DOHH2 (cell line): Measurements from ENCODE around the gene SRRM2.

ENCODE experiments used
- H3F3A ChIP-seq: fragments of 200-600 bp; sonication (generic), shearing (Covaris generic); 2 replicates; pipeline ENCODE4 v1.6.0; 2016; ENCODE audit warnings: antibody characterized with exemption, mild to moderate bottlenecking; ENCODE audit not compliant: control insufficient read depth, insufficient read depth
- H3K27ac ChIP-seq: fragments of 200-600 bp; sonication (generic); 2 replicates; pipeline ENCODE4 v1.5.1; 2014; ENCODE audit warnings: low read depth, mild to moderate bottlenecking, low read length, moderate library complexity
- H3K27me3 ChIP-seq: fragments of 200-600 bp; sonication (generic); 2 replicates; pipeline ENCODE4 v1.6.1; 2014; ENCODE audit warnings: mild to moderate bottlenecking, low read length, mixed read lengths; ENCODE audit not compliant: control insufficient read depth
- H3K36me3 ChIP-seq: fragments of 200-600 bp; sonication (generic); 2 replicates; pipeline ENCODE4 v1.6.1; 2014; ENCODE audit warnings: mild to moderate bottlenecking, low read length, moderate library complexity, mixed read lengths; ENCODE audit not compliant: control insufficient read depth
- H3K4me1 ChIP-seq: fragments of 200-600 bp; sonication (generic); 2 replicates; pipeline ENCODE4 v1.6.1; 2014; ENCODE audit warnings: mild to moderate bottlenecking, low read length, mixed read lengths; ENCODE audit not compliant: control insufficient read depth
- H3K4me2 ChIP-seq: fragments of 200-600 bp; sonication (generic); 2 replicates; pipeline ENCODE4 v1.6.0; 2014; ENCODE audit warnings: mild to moderate bottlenecking, low read length, moderate library complexity
- H3K4me3 ChIP-seq: fragments of 200-600 bp; sonication (generic); 2 replicates; pipeline ENCODE4 v1.5.1; 2014; ENCODE audit warnings: mild to moderate bottlenecking, low read length, mixed read lengths
- H3K79me2 ChIP-seq: fragments of 200-600 bp; sonication (generic); 2 replicates; pipeline ENCODE4 v1.6.1; 2014; ENCODE audit warnings: mild to moderate bottlenecking, low read length, mixed read lengths; ENCODE audit not compliant: control insufficient read depth
- H3K9me2 ChIP-seq: fragments of 200-600 bp; sonication (generic); replicated peaks from 2 replicates; pipeline ENCODE4 v1.6.1; 2014; ENCODE audit warnings: mild to moderate bottlenecking, low read length, mixed read lengths; ENCODE audit not compliant: control insufficient read depth
- H3K9me3 ChIP-seq: fragments of 200-600 bp; sonication (generic); 2 replicates; pipeline ENCODE4 v1.6.1; 2014; ENCODE audit warnings: antibody characterized with exemption, low read length, mixed read lengths; ENCODE audit not compliant: control insufficient read depth, insufficient read depth
- H4K20me1 ChIP-seq: fragments of 200-600 bp; sonication (generic); 2 replicates; pipeline ENCODE4 v1.6.0; 2014; ENCODE audit warnings: low read depth, mild to moderate bottlenecking, antibody characterized with exemption, low read length, moderate library complexity; ENCODE audit not compliant: control insufficient read depth, insufficient read depth
- EZH2phosphoT487 ChIP-seq: fragments of 200-600 bp; sonication (generic); IDR thresholded peaks from 2 replicates; pipeline ENCODE4 v1.6.1; 2017; ENCODE audit warnings: borderline replicate concordance, mild to moderate bottlenecking, antibody characterized with exemption, low read length, moderate library complexity, mixed read lengths
- TF ChIP-seq, protein P1 (sequence below): fragments of 200-600 bp; sonication (generic); IDR thresholded peaks from one replicate; pipeline ENCODE4 v1.5.1; 2014; ENCODE audit warnings: antibody characterized with exemption, mild to moderate bottlenecking, low read depth, low read length; ENCODE audit not compliant: poor library complexity, severe bottlenecking

Gene SRRM2

DNA sequence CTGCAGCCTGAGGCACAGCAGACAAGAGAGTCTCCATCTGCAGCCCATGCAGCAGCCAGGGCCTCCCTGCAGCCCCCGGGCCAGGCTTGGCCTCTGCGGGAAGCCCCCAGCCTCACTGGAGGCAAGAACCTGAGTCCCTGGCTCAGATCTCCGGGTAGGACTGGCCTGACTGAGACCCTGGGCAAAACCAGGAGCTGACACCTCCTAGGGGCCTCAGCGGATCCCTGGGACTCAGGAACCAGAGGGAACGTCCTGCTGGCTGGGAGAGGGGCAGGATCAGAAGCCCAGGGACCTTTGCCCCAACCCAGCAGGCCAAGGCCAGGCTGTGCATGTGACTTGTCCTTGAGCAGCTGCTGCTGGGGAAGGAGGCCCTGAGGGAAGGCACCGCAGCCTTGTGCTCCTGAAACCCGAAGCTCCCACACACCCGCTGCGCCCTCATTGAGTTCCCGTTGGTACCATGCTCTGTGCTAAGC, 62.9 kb downstream of the SRRM2 start:
- Histone ChIP-seq H3F3A (no peaks in the 10 kb centered on the region), H3K79me2 (no peaks in the 10 kb centered on the region), H3K4me2 (no peak overlapping the region), H3K4me1 (no peaks in the 10 kb centered on the region), H3K27ac (no peak overlapping the region), H3K36me3 (no peaks in the 10 kb centered on the region), H3K27me3 (peaks cover 8% of the 10 kb centered on the region), H3K4me3 (no peak overlapping the region), H3K9me2 (no peaks in the 10 kb centered on the region), H4K20me1 (no peaks in the 10 kb centered on the region), H3K9me3 (no peaks in the 10 kb centered on the region)
- TF ChIP-seq EZH2phosphoT487 = no peak
- TF ChIP-seq, protein P1, sequence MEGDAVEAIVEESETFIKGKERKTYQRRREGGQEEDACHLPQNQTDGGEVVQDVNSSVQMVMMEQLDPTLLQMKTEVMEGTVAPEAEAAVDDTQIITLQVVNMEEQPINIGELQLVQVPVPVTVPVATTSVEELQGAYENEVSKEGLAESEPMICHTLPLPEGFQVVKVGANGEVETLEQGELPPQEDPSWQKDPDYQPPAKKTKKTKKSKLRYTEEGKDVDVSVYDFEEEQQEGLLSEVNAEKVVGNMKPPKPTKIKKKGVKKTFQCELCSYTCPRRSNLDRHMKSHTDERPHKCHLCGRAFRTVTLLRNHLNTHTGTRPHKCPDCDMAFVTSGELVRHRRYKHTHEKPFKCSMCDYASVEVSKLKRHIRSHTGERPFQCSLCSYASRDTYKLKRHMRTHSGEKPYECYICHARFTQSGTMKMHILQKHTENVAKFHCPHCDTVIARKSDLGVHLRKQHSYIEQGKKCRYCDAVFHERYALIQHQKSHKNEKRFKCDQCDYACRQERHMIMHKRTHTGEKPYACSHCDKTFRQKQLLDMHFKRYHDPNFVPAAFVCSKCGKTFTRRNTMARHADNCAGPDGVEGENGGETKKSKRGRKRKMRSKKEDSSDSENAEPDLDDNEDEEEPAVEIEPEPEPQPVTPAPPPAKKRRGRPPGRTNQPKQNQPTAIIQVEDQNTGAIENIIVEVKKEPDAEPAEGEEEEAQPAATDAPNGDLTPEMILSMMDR = no peak

DNA sequence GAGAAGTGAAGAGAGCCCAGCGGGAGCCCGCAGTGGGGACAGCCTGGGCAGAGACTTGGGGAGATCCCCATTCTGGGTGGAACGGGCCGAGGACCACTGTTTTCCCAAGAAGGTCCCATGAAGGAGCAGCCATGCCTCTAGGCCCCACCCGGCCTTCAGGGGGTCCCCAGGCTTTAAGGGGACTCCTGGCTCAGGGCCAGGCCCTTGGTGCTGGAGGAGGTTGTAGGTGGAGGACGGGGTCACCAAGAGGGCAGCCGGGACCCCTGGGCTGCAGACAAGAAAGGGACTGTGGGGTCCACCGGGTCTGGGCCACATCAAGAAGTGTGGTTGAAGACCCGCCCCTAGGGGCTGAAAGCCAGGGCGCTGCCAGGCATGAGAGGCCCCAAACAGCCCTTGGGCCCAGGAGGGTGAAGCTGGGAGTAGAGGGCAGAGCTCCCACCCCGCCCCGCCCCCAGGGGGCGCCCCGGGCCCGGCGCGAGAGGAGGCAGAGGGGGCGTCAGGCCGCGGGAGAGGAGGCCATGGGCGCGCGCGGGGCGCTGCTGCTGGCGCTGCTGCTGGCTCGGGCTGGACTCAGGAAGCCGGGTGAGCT, 64.4 kb downstream of the SRRM2 start, which contains the start of gene PRSS21:
PRSS21 (plus strand) TSS at position 487 of the 589 bp plus-strand sequence; CDS start at position 519, 32 bp downstream.
- Histone ChIP-seq H3K36me3 (no peaks in the 10 kb centered on the region), H3K27ac (no peak within 1 kb of the TSS)

DNA sequence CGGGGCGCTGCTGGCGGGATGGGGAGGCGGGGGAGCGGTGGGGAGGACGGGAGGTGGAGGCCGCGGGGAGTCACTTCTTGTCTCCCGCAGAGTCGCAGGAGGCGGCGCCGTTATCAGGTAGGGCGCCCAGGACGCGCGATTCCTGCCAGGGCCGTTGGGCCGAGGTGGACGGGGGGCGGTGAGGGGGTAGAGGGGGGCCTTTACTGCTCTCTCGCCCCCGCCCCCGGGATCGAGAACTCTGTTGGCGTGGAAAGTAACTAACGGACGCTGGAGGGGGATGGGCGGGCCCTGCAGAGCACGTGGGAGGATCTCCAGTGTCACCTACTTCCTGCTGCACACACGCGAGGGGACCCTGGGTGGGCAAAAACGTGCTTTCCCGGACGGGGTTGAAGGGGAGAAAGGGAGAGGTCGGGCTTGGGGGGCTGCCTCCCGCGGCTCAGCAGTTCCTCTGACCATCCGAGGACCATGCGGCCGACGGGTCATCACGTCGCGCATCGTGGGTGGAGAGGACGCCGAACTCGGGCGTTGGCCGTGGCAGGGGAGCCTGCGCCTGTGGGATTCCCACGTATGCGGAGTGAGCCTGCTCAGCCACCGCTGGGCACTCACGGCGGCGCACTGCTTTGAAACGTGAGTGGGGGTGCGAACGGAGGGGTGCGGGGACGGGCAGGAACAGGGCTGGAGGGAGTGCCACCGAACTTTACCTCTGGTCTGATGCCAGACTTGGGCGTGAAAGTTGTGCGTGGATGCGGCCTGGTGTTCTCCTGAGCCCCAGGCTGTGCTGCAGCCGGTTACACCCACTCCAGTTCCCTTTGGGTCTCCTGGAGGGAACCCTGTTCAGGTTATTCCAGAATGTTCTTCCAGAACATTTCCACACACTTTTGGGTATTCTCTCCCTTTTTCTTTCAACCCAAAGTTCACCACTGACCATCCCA, 65.2 kb downstream of the SRRM2 start:
- TF ChIP-seq, protein P1 = no peak
- TF ChIP-seq EZH2phosphoT487 = no peak
- H3K27ac ChIP-seq = no peak overlapping the region
- no peaks in the 10 kb centered on the region for H4K20me1 ChIP-seq
- H3K9me3 ChIP-seq = no peaks in the 10 kb centered on the region
- no peaks in the 10 kb centered on the region for H3K9me2 ChIP-seq
- H3K79me2 ChIP-seq = no peaks in the 10 kb centered on the region
- H3F3A ChIP-seq = no peaks in the 10 kb centered on the region
- no peaks in the 10 kb centered on the region for H3K4me1 ChIP-seq
- no peak overlapping the region for H3K4me3 ChIP-seq
- H3K4me2 ChIP-seq = no peak overlapping the region
- H3K27me3 ChIP-seq = no peaks in the 10 kb centered on the region
- H3K36me3 ChIP-seq = no peaks in the 10 kb centered on the region

More for the DNA sequence above, 64.4 kb downstream of the SRRM2 start, which contains the start of gene PRSS21:
- no peaks in the 10 kb centered on the region for H4K20me1 ChIP-seq
- no peaks in the 10 kb centered on the region for H3K79me2 ChIP-seq
- no peak within 1 kb of the TSS for H3K4me3 ChIP-seq
- no peaks in the 10 kb centered on the region for H3F3A ChIP-seq
- peaks cover 1% of the 10 kb centered on the region for H3K27me3 ChIP-seq
- no peak for TF ChIP-seq EZH2phosphoT487
- TF ChIP-seq, protein P1 = peak; percentile 34
- no peak within 1 kb of the TSS for H3K4me2 ChIP-seq
- no peaks in the 10 kb centered on the region for H3K9me3 ChIP-seq
- H3K4me1 ChIP-seq = no peaks in the 10 kb centered on the region
- no peaks in the 10 kb centered on the region for H3K9me2 ChIP-seq
